ENCODE results near the gene JMJD8.

Gene JMJD8

DNA sequence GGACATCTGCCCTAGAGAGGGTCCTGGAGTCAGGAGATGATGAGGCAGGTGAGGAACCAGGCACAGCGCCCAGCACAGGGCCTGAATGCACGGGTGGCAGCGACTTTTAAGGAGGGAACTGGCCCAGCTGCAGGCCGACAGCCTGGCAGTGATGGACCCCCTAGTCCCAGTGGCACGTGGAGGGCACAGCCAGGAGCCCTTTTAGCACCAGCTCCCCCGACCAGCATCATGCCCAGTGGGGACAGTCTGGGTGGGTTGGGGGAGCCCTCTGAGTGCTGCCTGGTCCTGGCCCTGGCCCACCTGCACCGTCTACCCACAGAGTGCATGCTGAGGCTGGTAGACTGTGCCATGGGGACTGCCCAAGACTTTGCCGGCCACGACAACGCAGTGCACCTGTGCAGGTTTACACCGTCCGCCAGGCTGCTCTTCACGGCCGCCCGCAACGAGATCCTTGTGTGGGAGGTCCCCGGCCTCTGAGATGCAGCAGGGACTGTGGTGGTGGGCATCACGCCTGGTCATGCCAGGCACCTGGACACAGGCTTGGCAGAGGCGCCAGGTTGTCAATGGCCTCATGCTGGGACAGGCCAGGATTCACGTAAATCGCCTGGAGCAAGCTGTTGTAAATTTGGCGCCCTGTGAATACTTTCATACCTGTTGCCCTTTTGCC is 16.9 kb downstream of the JMJD8 start:
- no peak overlapping the region for H3K4me3 ChIP-seq (ENCODE audit: low read depth, low read length)
- peak overlapping the region; percentile 16 for H3K9ac ChIP-seq (ENCODE audit: low read depth, low read length)
- H3K9me3 ChIP-seq (ENCODE audit: control insufficient read depth, insufficient read depth, low read length), result no peaks in the 10 kb centered on the region
- H3K27me3 ChIP-seq (ENCODE audit: control insufficient read depth, insufficient read depth, low read length), result no peaks in the 10 kb centered on the region
- H3K36me3 ChIP-seq (ENCODE audit: control insufficient read depth, insufficient read depth, low read length), result peaks cover 43% of the 10 kb centered on the region
- H3K4me1 ChIP-seq (ENCODE audit: control insufficient read depth, insufficient read depth, low read length), result no peaks in the 10 kb centered on the region

- no peaks in the 10 kb centered on the region for H3K9me3 ChIP-seq (ENCODE audit: control insufficient read depth, insufficient read depth, low read length)
- H3K36me3 ChIP-seq (ENCODE audit: control insufficient read depth, insufficient read depth, low read length), result peaks cover 42% of the 10 kb centered on the region
- H3K4me1 ChIP-seq (ENCODE audit: control insufficient read depth, insufficient read depth, low read length), result no peaks in the 10 kb centered on the region
Observed at GRCh38 chr16:666572-666971, 17.6 kb downstream of the JMJD8 start.

GRCh38 chr16:662597-662996 is 21.5 kb downstream of the JMJD8 start:
- no peak overlapping the region for H3K4me3 ChIP-seq (ENCODE audit: low read depth, low read length)
- H3K9me3 ChIP-seq (ENCODE audit: control insufficient read depth, insufficient read depth, low read length), result no peaks in the 10 kb centered on the region
- no peaks in the 10 kb centered on the region for H3K27me3 ChIP-seq (ENCODE audit: control insufficient read depth, insufficient read depth, low read length)
- H3K36me3 ChIP-seq (ENCODE audit: control insufficient read depth, insufficient read depth, low read length), result peaks cover 28% of the 10 kb centered on the region
- no peaks in the 10 kb centered on the region for H3K4me1 ChIP-seq (ENCODE audit: control insufficient read depth, insufficient read depth, low read length)
- no peak overlapping the region for H3K9ac ChIP-seq (ENCODE audit: low read depth, low read length)

More at GRCh38 chr16:666572-666971, 17.6 kb downstream of the JMJD8 start:
- Histone ChIP-seq H3K9ac (ENCODE audit: low read depth, low read length) (no peak overlapping the region), H3K27me3 (ENCODE audit: control insufficient read depth, insufficient read depth, low read length) (no peaks in the 10 kb centered on the region), H3K4me3 (ENCODE audit: low read depth, low read length) (no peak overlapping the region)

DNA sequence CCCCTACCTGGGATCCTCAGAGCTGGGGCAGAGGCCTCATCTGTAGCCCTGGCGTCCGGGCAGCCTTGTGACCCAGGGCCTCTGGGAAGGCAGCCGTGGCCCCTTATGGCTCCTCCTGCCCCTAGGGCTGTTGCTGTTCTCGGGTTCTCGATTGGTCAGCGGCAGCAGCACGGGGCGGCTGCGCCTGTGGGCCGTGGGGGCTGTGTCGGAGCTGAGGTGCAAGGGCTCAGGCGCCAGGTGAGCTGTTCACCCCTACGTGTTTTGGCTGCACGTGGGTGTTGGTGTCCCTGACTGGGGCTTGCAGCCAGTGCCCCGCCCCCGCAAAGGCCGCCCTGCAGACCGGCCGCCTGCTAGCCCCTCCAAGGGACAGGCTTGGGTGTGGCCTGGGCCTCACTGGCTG is 22.0 kb downstream of the JMJD8 start:
- H3K27me3 ChIP-seq (ENCODE audit: control insufficient read depth, insufficient read depth, low read length), result no peaks in the 10 kb centered on the region
- H3K9me3 ChIP-seq (ENCODE audit: control insufficient read depth, insufficient read depth, low read length), result no peaks in the 10 kb centered on the region
- no peak overlapping the region for H3K9ac ChIP-seq (ENCODE audit: low read depth, low read length)
- H3K4me1 ChIP-seq (ENCODE audit: control insufficient read depth, insufficient read depth, low read length), result no peaks in the 10 kb centered on the region
- peaks cover 29% of the 10 kb centered on the region for H3K36me3 ChIP-seq (ENCODE audit: control insufficient read depth, insufficient read depth, low read length)
- H3K4me3 ChIP-seq (ENCODE audit: low read depth, low read length), result no peak overlapping the region

GRCh38 chr16:661184-661821 is 22.8 kb downstream of the JMJD8 start:
- Histone ChIP-seq H3K9ac (ENCODE audit: low read depth, low read length) (peak overlapping the region; percentile 54), H3K4me3 (ENCODE audit: low read depth, low read length) (no peak overlapping the region), H3K36me3 (ENCODE audit: control insufficient read depth, insufficient read depth, low read length) (peaks cover 31% of the 10 kb centered on the region), H3K9me3 (ENCODE audit: control insufficient read depth, insufficient read depth, low read length) (no peaks in the 10 kb centered on the region), H3K4me1 (ENCODE audit: control insufficient read depth, insufficient read depth, low read length) (no peaks in the 10 kb centered on the region), H3K27me3 (ENCODE audit: control insufficient read depth, insufficient read depth, low read length) (no peaks in the 10 kb centered on the region)

- H3K4me1 ChIP-seq (ENCODE audit: control insufficient read depth, insufficient read depth, low read length), result no peaks in the 10 kb centered on the region
- H3K27me3 ChIP-seq (ENCODE audit: control insufficient read depth, insufficient read depth, low read length), result no peaks in the 10 kb centered on the region
- no peak overlapping the region for H3K4me3 ChIP-seq (ENCODE audit: low read depth, low read length)
- peaks cover 38% of the 10 kb centered on the region for H3K36me3 ChIP-seq (ENCODE audit: control insufficient read depth, insufficient read depth, low read length)
- H3K9me3 ChIP-seq (ENCODE audit: control insufficient read depth, insufficient read depth, low read length), result no peaks in the 10 kb centered on the region
- peak overlapping the region; percentile 54 for H3K9ac ChIP-seq (ENCODE audit: low read depth, low read length)
Observed at GRCh38 chr16:660459-661183, 23.5 kb downstream of the JMJD8 start.

GRCh38 chr16:660132-660458 is 24.0 kb downstream of the JMJD8 start:
- no peaks in the 10 kb centered on the region for H3K27me3 ChIP-seq (ENCODE audit: control insufficient read depth, insufficient read depth, low read length)
- H3K4me1 ChIP-seq (ENCODE audit: control insufficient read depth, insufficient read depth, low read length), result no peaks in the 10 kb centered on the region
- H3K9me3 ChIP-seq (ENCODE audit: control insufficient read depth, insufficient read depth, low read length), result no peaks in the 10 kb centered on the region
- peaks cover 41% of the 10 kb centered on the region for H3K36me3 ChIP-seq (ENCODE audit: control insufficient read depth, insufficient read depth, low read length)
- no peak overlapping the region for H3K9ac ChIP-seq (ENCODE audit: low read depth, low read length)
- no peak overlapping the region for H3K4me3 ChIP-seq (ENCODE audit: low read depth, low read length)

DNA sequence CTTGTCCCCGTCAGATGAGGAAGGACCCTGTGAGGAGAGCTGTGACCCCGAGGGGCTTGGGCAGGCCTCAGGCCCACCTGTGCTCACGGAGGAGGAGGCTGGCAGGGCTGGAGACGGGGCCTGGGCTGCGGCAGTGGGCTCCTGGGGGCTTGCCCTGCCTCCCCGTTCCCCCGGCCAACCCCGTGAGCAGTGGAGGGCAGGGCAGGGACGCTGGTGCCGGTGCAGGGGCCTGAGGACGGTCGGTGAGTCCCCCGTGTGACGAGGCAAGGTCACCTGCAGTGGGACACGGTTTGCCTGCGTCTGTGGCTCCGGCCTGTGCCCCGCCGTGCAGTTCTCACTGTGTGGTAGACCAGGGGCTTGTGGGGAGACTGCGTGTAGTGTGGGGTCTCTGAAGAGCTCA is 24.5 kb downstream of the JMJD8 start:
- H3K27me3 ChIP-seq (ENCODE audit: control insufficient read depth, insufficient read depth, low read length), result no peaks in the 10 kb centered on the region
- H3K4me1 ChIP-seq (ENCODE audit: control insufficient read depth, insufficient read depth, low read length), result no peaks in the 10 kb centered on the region
- no peak overlapping the region for H3K9ac ChIP-seq (ENCODE audit: low read depth, low read length)
- H3K36me3 ChIP-seq (ENCODE audit: control insufficient read depth, insufficient read depth, low read length), result peaks cover 41% of the 10 kb centered on the region
- no peaks in the 10 kb centered on the region for H3K9me3 ChIP-seq (ENCODE audit: control insufficient read depth, insufficient read depth, low read length)
- H3K4me3 ChIP-seq (ENCODE audit: low read depth, low read length), result no peak overlapping the region

- no peak overlapping the region for H3K9ac ChIP-seq (ENCODE audit: low read depth, low read length)
- H3K9me3 ChIP-seq (ENCODE audit: control insufficient read depth, insufficient read depth, low read length), result no peaks in the 10 kb centered on the region
- H3K4me3 ChIP-seq (ENCODE audit: low read depth, low read length), result no peak overlapping the region
- H3K36me3 ChIP-seq (ENCODE audit: control insufficient read depth, insufficient read depth, low read length), result peaks cover 41% of the 10 kb centered on the region
- H3K27me3 ChIP-seq (ENCODE audit: control insufficient read depth, insufficient read depth, low read length), result no peaks in the 10 kb centered on the region
- no peaks in the 10 kb centered on the region for H3K4me1 ChIP-seq (ENCODE audit: control insufficient read depth, insufficient read depth, low read length)
Observed at GRCh38 chr16:658679-659571, 25.2 kb downstream of the JMJD8 start.

GRCh38 chr16:657487-657886 is 26.6 kb downstream of the JMJD8 start:
- H3K27me3 ChIP-seq (ENCODE audit: control insufficient read depth, insufficient read depth, low read length), result no peaks in the 10 kb centered on the region
- peaks cover 45% of the 10 kb centered on the region for H3K36me3 ChIP-seq (ENCODE audit: control insufficient read depth, insufficient read depth, low read length)
- no peaks in the 10 kb centered on the region for H3K9me3 ChIP-seq (ENCODE audit: control insufficient read depth, insufficient read depth, low read length)
- H3K4me1 ChIP-seq (ENCODE audit: control insufficient read depth, insufficient read depth, low read length), result no peaks in the 10 kb centered on the region
- no peak overlapping the region for H3K4me3 ChIP-seq (ENCODE audit: low read depth, low read length)
- H3K9ac ChIP-seq (ENCODE audit: low read depth, low read length), result no peak overlapping the region

GRCh38 chr16:654034-654433 is 30.1 kb downstream of the JMJD8 start:
- Histone ChIP-seq H3K4me1 (ENCODE audit: control insufficient read depth, insufficient read depth, low read length) (no peaks in the 10 kb centered on the region), H3K27me3 (ENCODE audit: control insufficient read depth, insufficient read depth, low read length) (no peaks in the 10 kb centered on the region), H3K9me3 (ENCODE audit: control insufficient read depth, insufficient read depth, low read length) (no peaks in the 10 kb centered on the region), H3K4me3 (ENCODE audit: low read depth, low read length) (no peak overlapping the region), H3K36me3 (ENCODE audit: control insufficient read depth, insufficient read depth, low read length) (peaks cover 55% of the 10 kb centered on the region), H3K9ac (ENCODE audit: low read depth, low read length) (no peak overlapping the region)
